Endothelial cell of umbilical vein (primary cell): ENCODE data around the gene ARHGEF7. TPM values are rescaled to one million over a fixed set of nuclear protein-coding genes. Genes with fewer than 3 reads are reported as not detected.

ENCODE experiments used
- BruUV-seq: library from RNA; stranded (reverse); fragments of 400-500 nt; replicated peaks from 2 replicates; lab custom pipeline; 2021; lab: Mats Ljungman, UMichigan
- CTCF ChIA-PET: fragments of 300-600, 350-600 bp; sonication (Branson Sonifier 250); formaldehyde crosslinking; loops from one replicate; lab custom pipeline; 2021; ENCODE audit warnings: antibody characterized with exemption, inconsistent platforms; lab: Charles Lee
- POLR2A ChIA-PET: fragments of 300-600, 350-600 bp; sonication (Branson Sonifier 250); formaldehyde crosslinking; loops from one replicate; lab custom pipeline; 2021; ENCODE audit warnings: antibody characterized with exemption, inconsistent platforms; lab: Charles Lee
- DNase-seq: peaks from one replicate; pipeline ENCODE4 v3.0.0-alpha.2; 2011; ENCODE audit warnings: low read depth, low spot score
- FAIRE-seq: peaks from 2 replicates; lab custom pipeline; 2011; peaks lifted over from hg19 to GRCh38; lab: Jason Lieb, UNC
- H2AFZ ChIP-seq: 2 replicates; pipeline ENCODE4 v1.6.0; 2012; ENCODE audit warnings: low read depth, low read length, control low read depth, inconsistent platforms
- H3K27ac ChIP-seq: 2 replicates; pipeline ENCODE4 v1.5.1; 2011; ENCODE audit warnings: low read depth, mild to moderate bottlenecking, control low read depth, low read length, moderate library complexity; ENCODE audit not compliant: insufficient read depth
- H3K27me3 ChIP-seq, 2 experiments: 2 replicates each; pipeline versions ENCODE4 v1.6.0 to v1.6.1; 2011; ENCODE audit warnings: low read length in 2 of 2, mixed read lengths in 1 of 2; ENCODE audit not compliant: control insufficient read depth in 2 of 2, insufficient read depth in 2 of 2
- H3K36me3 ChIP-seq, 2 experiments: 2 replicates in 1 of 2; 3 replicates in 1 of 2; pipeline ENCODE4 v1.5.1; 2011; ENCODE audit warnings: low read length in 2 of 2, mild to moderate bottlenecking in 1 of 2, moderate library complexity in 1 of 2; ENCODE audit not compliant: control insufficient read depth in 2 of 2, insufficient read depth in 2 of 2; ENCODE audit errors: extremely low read depth in 1 of 2
- H3K4me1 ChIP-seq: 3 replicates; pipeline ENCODE4 v1.5.1; 2011; ENCODE audit warnings: mild to moderate bottlenecking, low read length; ENCODE audit not compliant: control insufficient read depth, insufficient read depth; ENCODE audit errors: extremely low read depth
- H3K4me2 ChIP-seq: 2 replicates; pipeline ENCODE4 v1.6.1; 2011; ENCODE audit warnings: low read length, control low read depth, mixed read lengths; ENCODE audit not compliant: insufficient read depth
- H3K4me3 ChIP-seq, 3 experiments: fragments of 200-600 bp in 1 of 3; sonication (generic), shearing (Covaris generic) in 1 of 3; replicated peaks in 1 of 3; 2 replicates each; pipeline ENCODE4 v1.5.1; 2011 to 2016; ENCODE audit warnings: control low read depth in 3 of 3, low read length in 3 of 3, mild to moderate bottlenecking in 2 of 3, inconsistent platforms in 1 of 3, low read depth in 1 of 3, moderate library complexity in 1 of 3; ENCODE audit not compliant: insufficient read depth in 1 of 3
- H3K79me2 ChIP-seq: 2 replicates; pipeline ENCODE4 v1.6.0; 2012; ENCODE audit warnings: low read length, inconsistent platforms; ENCODE audit not compliant: control insufficient read depth, insufficient read depth
- H3K9ac ChIP-seq: replicated peaks from 2 replicates; pipeline ENCODE3; 2011; ENCODE audit warnings: low read length, control low read depth; ENCODE audit not compliant: insufficient read depth; ENCODE audit errors: extremely low read depth
- H3K9me1 ChIP-seq: replicated peaks from 3 replicates; pipeline ENCODE4 v1.6.0; 2011; ENCODE audit warnings: mild to moderate bottlenecking, low read length; ENCODE audit not compliant: control insufficient read depth, insufficient read depth; ENCODE audit errors: extremely low read depth
- H3K9me3 ChIP-seq: replicated peaks from 2 replicates; pipeline ENCODE4 v1.5.1; 2012; ENCODE audit warnings: low read length, inconsistent platforms; ENCODE audit not compliant: control insufficient read depth, insufficient read depth
- H4K20me1 ChIP-seq: replicated peaks from 2 replicates; pipeline ENCODE3; 2011; ENCODE audit warnings: mild to moderate bottlenecking, low read length; ENCODE audit not compliant: control insufficient read depth, insufficient read depth; ENCODE audit errors: extremely low read depth
- CTCF ChIP-seq, 2 donors: IDR thresholded peaks; 1 replicate in 1 of 2; 2 replicates in 1 of 2; pipeline ENCODE4 v1.5.1; 2011; ENCODE audit warnings: low read length in 2 of 2, mild to moderate bottlenecking in 2 of 2, moderate library complexity in 2 of 2, control low read depth in 1 of 2, inconsistent platforms in 1 of 2, low read depth in 1 of 2; ENCODE audit not compliant: insufficient read depth in 1 of 2; ENCODE audit errors: extremely low read depth in 1 of 2
- EZH2 ChIP-seq: IDR thresholded peaks from 2 replicates; pipeline ENCODE4 v1.6.1; 2012; ENCODE audit warnings: borderline replicate concordance, low read depth, mild to moderate bottlenecking, moderate library complexity, low read length, inconsistent platforms; ENCODE audit not compliant: severe bottlenecking
- FOS ChIP-seq: IDR thresholded peaks from 2 replicates; pipeline ENCODE4 v1.6.1; 2011; ENCODE audit warnings: mild to moderate bottlenecking, low read length, moderate library complexity, borderline replicate concordance; ENCODE audit not compliant: insufficient read depth
- GATA2 ChIP-seq: IDR thresholded peaks from 2 replicates; pipeline ENCODE4 v1.7.0; 2011; ENCODE audit warnings: low read depth, mild to moderate bottlenecking, moderate library complexity, mixed read lengths, low read length; ENCODE audit not compliant: insufficient read length, insufficient read depth
- JUN ChIP-seq: IDR thresholded peaks from 2 replicates; pipeline ENCODE4 v1.6.1; 2011; ENCODE audit warnings: borderline replicate concordance, low read depth; ENCODE audit not compliant: insufficient read length, insufficient read depth
- MAX ChIP-seq: IDR thresholded peaks from 2 replicates; pipeline ENCODE4 v1.6.1; 2011; ENCODE audit not compliant: insufficient read depth, insufficient read length
- MYC ChIP-seq: IDR thresholded peaks from one replicate; pipeline ENCODE4 v1.6.1; 2011; ENCODE audit warnings: mild to moderate bottlenecking, low read depth, low read length
- POLR2A ChIP-seq: IDR thresholded peaks from 2 replicates; pipeline ENCODE4 v1.6.1; 2012; ENCODE audit warnings: low read depth, mild to moderate bottlenecking, control low read depth, low read length
- POLR2AphosphoS5 ChIP-seq: IDR thresholded peaks from 2 replicates; pipeline ENCODE4 v1.6.1; 2012; ENCODE audit warnings: low read depth, mild to moderate bottlenecking, control low read depth, low read length, moderate library complexity; ENCODE audit not compliant: insufficient read depth
- dilution Hi-C: fragments of 300-500 bp; cut with MboI; formaldehyde crosslinking; loops from one replicate; pipeline ENCODE4 v1.15.0; 2019; ENCODE audit warnings: low sequenced_read_pairs; ENCODE audit not compliant: extremely low pct_ligation_motif_present
- intact Hi-C: fragments of 100-400 bp; cut with micrococcal nuclease; formaldehyde crosslinking; loops from one replicate; pipeline ENCODE4 v1.10.0; 2022
- polyA plus RNA-seq, 4 experiments: library from polyadenylated mRNA; depleted of rRNA in 3 of 4; stranded (reverse) in 3 of 4; unstranded in 1 of 4; fragments of >200 nt; gene quantifications; 2 replicates each; pipeline versions ENCODE4 v1.2.1 to v1.2.3, GENCODE V29; 2011 to 2012; ENCODE audit warnings: missing spikeins in 1 of 4
- total RNA-seq: library from RNA; stranded (reverse); gene quantifications from 2 replicates; pipeline ENCODE4 v1.2.3, GENCODE V29; 2021

ARHGEF7 gene
- total and polyA plus RNA-seq, 2 donors (not counting 3 experiments of a cell fraction or from before 2014, with no cell fraction given): 94.9 to 155 TPM

- CTCF ChIA-PET: interaction anchor here (0.5 to 1.6 kb wide), 2 partner anchors 43 to 191 kb away, joined by 3 read pairs; no protein-coding TSS in a partner anchor
- H3K9ac ChIP-seq: no peak overlapping the region
- dilution Hi-C loops: no loop called here
- H2AFZ ChIP-seq: no peak overlapping the region
- no peaks in the 10 kb centered on the region for H3K4me1 ChIP-seq
- no peaks in the 10 kb centered on the region for H3K27me3 ChIP-seq
- DNase-seq: no peak
- H3K9me3 ChIP-seq: no peaks in the 10 kb centered on the region
- H4K20me1 ChIP-seq: peaks cover 2% of the 10 kb centered on the region
- H3K4me2 ChIP-seq: no peak overlapping the region
- H3K79me2 ChIP-seq: peaks cover 22% of the 10 kb centered on the region
- no peak overlapping the region for H3K4me3 ChIP-seq
- no peaks in the 10 kb centered on the region for H3K9me1 ChIP-seq
- TF ChIP-seq EZH2 (no peak), MAX (no peak), POLR2A (no peak), FOS (no peak), POLR2AphosphoS5 (no peak), MYC (no peak), GATA2 (no peak), CTCF (IDR thresholded peaks at IDR 0.05; ENCODE audit: extremely low read depth in 1 of 2, insufficient read depth in 1 of 2, low read depth in 1 of 2, low read length in 2 of 2) (no peak), JUN (no peak)
- H3K27ac ChIP-seq: no peak overlapping the region
- peaks cover 14 to 22% of the 10 kb centered on the region in 2 experiments for H3K36me3 ChIP-seq
- no peak for FAIRE-seq
- no TSS peak for BruUV-seq
- POLR2A ChIA-PET: no interaction called here
- intact Hi-C loops: no loop called here
Measured at GRCh38 chr13:111259058-111259457, 143.9 kb downstream of the ARHGEF7 start.
